ENCODE results near the gene GCK.

DNA sequence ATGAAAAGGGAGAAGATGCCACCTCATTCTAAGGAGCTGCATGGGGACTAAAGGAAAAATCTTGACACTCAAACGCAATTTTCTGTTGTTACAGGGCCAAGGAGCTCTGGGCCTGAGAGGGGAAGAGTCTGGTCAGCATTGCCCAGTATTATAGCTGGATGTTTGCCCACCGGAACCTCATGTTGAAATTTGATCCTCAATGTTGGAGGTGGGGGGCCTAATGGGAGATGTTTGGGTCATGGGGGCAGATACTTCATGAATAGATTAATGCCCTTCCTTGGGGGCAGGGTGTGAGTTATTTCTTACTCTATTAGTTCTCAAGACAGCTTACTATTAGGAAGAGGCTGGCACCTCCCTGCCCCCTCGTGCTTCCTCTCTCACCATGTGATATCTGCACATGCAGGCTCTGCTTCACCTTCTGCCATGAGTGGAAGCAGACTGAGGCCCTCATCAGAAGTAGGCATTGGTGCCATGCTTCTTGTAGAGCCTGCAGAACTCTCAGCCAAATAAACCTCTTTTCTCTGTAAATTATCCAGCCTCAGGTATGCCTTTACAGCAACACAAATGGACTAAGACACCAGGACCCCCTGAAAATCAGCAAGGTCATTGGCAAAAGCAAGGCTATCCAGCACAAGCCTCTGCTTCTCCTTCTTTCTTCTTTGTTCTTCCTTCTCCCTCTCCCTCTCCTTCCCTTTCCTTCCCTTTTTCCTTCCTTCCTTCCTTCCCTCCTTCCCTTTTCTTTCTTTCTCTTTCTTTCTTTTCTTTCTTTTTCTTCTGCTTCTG, 15.1 kb downstream of the GCK start:
- TF ChIP-seq SSRP1 (CRISPR knock-in tag; IDR thresholded peaks at IDR 0.05) (no peak), RXRA (CRISPR knock-in tag; IDR thresholded peaks at IDR 0.05) (no peak), TCF7L2 (IDR thresholded peaks at IDR 0.05; ENCODE audit: low read depth, low read length) (no peak), SRSF9 (IDR thresholded peaks at IDR 0.05; ENCODE audit: borderline replicate concordance, insufficient read depth, low read depth, low read length, poor library complexity, severe bottlenecking) (no peak), ARNT2 (CRISPR knock-in tag; IDR thresholded peaks at IDR 0.05; ENCODE audit: low read depth) (no peak), MXI1 (IDR thresholded peaks at IDR 0.05; ENCODE audit: borderline replicate concordance, low read depth, low read length) (no peak)
- TF ChIP-seq, protein P1, sequence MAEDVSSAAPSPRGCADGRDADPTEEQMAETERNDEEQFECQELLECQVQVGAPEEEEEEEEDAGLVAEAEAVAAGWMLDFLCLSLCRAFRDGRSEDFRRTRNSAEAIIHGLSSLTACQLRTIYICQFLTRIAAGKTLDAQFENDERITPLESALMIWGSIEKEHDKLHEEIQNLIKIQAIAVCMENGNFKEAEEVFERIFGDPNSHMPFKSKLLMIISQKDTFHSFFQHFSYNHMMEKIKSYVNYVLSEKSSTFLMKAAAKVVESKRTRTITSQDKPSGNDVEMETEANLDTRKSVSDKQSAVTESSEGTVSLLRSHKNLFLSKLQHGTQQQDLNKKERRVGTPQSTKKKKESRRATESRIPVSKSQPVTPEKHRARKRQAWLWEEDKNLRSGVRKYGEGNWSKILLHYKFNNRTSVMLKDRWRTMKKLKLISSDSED (CRISPR knock-in tag; IDR thresholded peaks at IDR 0.05), result no peak
- TF ChIP-seq, protein P2, sequence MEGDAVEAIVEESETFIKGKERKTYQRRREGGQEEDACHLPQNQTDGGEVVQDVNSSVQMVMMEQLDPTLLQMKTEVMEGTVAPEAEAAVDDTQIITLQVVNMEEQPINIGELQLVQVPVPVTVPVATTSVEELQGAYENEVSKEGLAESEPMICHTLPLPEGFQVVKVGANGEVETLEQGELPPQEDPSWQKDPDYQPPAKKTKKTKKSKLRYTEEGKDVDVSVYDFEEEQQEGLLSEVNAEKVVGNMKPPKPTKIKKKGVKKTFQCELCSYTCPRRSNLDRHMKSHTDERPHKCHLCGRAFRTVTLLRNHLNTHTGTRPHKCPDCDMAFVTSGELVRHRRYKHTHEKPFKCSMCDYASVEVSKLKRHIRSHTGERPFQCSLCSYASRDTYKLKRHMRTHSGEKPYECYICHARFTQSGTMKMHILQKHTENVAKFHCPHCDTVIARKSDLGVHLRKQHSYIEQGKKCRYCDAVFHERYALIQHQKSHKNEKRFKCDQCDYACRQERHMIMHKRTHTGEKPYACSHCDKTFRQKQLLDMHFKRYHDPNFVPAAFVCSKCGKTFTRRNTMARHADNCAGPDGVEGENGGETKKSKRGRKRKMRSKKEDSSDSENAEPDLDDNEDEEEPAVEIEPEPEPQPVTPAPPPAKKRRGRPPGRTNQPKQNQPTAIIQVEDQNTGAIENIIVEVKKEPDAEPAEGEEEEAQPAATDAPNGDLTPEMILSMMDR (CRISPR knock-in tag; IDR thresholded peaks at IDR 0.05), result no peak
- TF ChIP-seq, protein P3, sequence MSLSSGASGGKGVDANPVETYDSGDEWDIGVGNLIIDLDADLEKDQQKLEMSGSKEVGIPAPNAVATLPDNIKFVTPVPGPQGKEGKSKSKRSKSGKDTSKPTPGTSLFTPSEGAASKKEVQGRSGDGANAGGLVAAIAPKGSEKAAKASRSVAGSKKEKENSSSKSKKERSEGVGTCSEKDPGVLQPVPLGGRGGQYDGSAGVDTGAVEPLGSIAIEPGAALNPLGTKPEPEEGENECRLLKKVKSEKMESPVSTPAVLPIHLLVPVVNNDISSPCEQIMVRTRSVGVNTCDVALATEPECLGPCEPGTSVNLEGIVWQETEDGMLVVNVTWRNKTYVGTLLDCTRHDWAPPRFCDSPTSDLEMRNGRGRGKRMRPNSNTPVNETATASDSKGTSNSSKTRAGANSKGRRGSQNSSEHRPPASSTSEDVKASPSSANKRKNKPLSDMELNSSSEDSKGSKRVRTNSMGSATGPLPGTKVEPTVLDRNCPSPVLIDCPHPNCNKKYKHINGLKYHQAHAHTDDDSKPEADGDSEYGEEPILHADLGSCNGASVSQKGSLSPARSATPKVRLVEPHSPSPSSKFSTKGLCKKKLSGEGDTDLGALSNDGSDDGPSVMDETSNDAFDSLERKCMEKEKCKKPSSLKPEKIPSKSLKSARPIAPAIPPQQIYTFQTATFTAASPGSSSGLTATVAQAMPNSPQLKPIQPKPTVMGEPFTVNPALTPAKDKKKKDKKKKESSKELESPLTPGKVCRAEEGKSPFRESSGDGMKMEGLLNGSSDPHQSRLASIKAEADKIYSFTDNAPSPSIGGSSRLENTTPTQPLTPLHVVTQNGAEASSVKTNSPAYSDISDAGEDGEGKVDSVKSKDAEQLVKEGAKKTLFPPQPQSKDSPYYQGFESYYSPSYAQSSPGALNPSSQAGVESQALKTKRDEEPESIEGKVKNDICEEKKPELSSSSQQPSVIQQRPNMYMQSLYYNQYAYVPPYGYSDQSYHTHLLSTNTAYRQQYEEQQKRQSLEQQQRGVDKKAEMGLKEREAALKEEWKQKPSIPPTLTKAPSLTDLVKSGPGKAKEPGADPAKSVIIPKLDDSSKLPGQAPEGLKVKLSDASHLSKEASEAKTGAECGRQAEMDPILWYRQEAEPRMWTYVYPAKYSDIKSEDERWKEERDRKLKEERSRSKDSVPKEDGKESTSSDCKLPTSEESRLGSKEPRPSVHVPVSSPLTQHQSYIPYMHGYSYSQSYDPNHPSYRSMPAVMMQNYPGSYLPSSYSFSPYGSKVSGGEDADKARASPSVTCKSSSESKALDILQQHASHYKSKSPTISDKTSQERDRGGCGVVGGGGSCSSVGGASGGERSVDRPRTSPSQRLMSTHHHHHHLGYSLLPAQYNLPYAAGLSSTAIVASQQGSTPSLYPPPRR (CRISPR knock-in tag; IDR thresholded peaks at IDR 0.05; ENCODE audit: borderline replicate concordance), result no peak

Measured in HepG2 (cell line).